ENCODE results near the gene OSBPL10.

DNA sequence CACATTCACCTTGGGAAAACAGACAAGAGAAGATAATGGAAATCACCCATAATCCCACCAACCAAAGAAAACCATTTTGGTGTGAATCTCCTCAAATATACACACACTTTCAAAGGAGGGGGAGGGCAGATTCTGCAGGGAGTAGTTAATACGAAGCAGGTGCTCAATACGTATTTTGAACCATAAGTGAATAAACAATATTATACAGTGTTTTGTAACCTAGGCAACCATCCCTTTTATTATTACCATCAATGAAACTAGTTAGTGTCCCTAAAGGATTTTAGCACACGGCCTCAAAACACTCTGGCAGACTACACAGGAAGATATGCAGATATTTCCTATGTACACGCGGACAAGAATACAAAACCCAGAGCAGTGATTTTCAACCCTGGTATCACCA, 6.1 kb downstream of the OSBPL10 start:
- TF ChIP-seq, protein P1, sequence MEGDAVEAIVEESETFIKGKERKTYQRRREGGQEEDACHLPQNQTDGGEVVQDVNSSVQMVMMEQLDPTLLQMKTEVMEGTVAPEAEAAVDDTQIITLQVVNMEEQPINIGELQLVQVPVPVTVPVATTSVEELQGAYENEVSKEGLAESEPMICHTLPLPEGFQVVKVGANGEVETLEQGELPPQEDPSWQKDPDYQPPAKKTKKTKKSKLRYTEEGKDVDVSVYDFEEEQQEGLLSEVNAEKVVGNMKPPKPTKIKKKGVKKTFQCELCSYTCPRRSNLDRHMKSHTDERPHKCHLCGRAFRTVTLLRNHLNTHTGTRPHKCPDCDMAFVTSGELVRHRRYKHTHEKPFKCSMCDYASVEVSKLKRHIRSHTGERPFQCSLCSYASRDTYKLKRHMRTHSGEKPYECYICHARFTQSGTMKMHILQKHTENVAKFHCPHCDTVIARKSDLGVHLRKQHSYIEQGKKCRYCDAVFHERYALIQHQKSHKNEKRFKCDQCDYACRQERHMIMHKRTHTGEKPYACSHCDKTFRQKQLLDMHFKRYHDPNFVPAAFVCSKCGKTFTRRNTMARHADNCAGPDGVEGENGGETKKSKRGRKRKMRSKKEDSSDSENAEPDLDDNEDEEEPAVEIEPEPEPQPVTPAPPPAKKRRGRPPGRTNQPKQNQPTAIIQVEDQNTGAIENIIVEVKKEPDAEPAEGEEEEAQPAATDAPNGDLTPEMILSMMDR (conservative IDR thresholded peaks at IDR 0.05; ENCODE audit: low read length) = no peak
- TF ChIP-seq EZH2phosphoT487 (IDR thresholded peaks at IDR 0.05; ENCODE audit: borderline replicate concordance) = no peak

All from Loucy (cell line).